ENCODE data around the gene FNBP1.

GRCh38 chr9:129939431-129939830 lies 103.6 kb downstream of the FNBP1 start:
- TF ChIP-seq CTCF (IDR thresholded peaks at IDR 0.05) (no peak), EZH2phosphoT487 (IDR thresholded peaks at IDR 0.05) (no peak)
